LoVo (cell line): ENCODE measurements around the gene ATP2B2.

Experiments used
- DNase-seq: peaks from one replicate; pipeline ENCODE4 v3.0.0-alpha.2; 2016; ENCODE audit warnings: low spot score

The ATP2B2 gene

GRCh38 chr3:10278501-10278900, 226.9 kb downstream of the ATP2B2 start:
- no peak for DNase-seq

DNA sequence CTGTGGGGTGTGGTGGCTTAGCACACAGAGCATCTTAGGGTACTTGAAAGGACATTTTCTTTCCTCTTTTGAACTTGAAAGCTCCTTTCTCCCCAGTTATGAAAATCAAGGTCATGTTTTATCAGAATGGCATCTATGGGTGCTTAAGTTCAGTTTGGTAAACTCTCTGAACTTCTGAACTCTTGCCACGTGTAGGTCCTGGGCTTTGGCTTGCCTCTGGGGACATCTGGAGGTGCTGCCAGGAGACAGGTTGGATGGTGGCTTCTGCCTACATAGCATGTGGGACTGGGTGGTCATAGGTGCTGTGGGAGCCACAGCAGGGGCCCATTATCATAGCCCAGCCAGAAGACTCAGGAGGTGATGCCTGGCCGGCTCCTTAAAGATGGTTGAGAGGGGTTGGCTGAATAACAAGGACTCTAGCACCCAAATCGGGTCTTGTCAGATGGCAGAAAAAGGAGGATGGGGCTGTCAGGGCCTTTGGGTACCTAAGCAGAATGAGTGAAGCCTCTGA, 228.2 kb downstream of the ATP2B2 start:
- DNase-seq = no peak

DNA sequence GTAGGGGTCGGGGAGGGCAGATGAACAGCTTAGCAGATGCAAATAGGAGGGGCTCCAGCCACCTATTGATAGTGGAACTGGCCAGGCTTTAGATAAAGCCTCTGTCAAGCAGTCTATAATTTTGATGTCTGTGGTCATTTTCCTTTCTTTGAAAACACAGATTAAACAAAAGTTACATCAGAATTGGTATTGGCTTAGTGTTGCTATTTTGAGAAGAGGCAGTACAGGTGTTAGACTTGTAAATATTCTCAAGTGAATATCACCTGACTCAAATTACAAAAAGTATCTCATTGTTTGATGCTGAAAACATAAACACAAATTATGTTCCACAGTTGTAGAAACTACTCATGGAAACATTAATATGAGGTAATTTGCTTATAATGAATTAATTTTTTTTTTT, 230.8 kb downstream of the ATP2B2 start:
- no peak for DNase-seq
